Body of pancreas (tissue), 4 donors: ENCODE data around the gene ATG4B. TPM values are rescaled to one million over a fixed set of nuclear protein-coding genes. Genes with fewer than 3 reads are reported as not detected.

ENCODE experiments used
- ATAC-seq: fragments of 150-250 bp; one replicate; pipeline ENCODE4 v1.9.1; 2016
- DNase-seq, 4 donors: peaks; one replicate each; pipeline ENCODE4 v3.0.0-alpha.2; 2019
- H3K27ac ChIP-seq, 4 donors: fragments of 200-600 bp; sonication (generic); 1 replicate in 3 of 4; 2 replicates in 1 of 4; pipeline versions ENCODE4 v1.5.1 to v1.6.1; 2016 to 2019; ENCODE audit warnings: mild to moderate bottlenecking in 1 of 4, mixed read lengths in 1 of 4, moderate library complexity in 1 of 4
- H3K27me3 ChIP-seq, 2 donors: fragments of 200-600 bp; sonication (generic); one replicate each; pipeline ENCODE4 v1.6.0; 2016; ENCODE audit warnings: mild to moderate bottlenecking in 1 of 2
- H3K36me3 ChIP-seq, 2 donors: fragments of 200-600 bp; sonication (generic); replicated peaks in 1 of 2; 2 replicates each; pipeline ENCODE4 v1.5.1; 2016; ENCODE audit warnings: low read depth in 2 of 2; ENCODE audit not compliant: insufficient read depth in 1 of 2
- H3K4me1 ChIP-seq: fragments of 200-600 bp; sonication (generic); one replicate; pipeline ENCODE4 v1.6.0; 2016
- H3K4me3 ChIP-seq, 2 donors: fragments of 200-600 bp; sonication (generic); 1 replicate in 1 of 2; 2 replicates in 1 of 2; pipeline ENCODE4 v1.5.1; 2016 to 2019
- H3K9me3 ChIP-seq, 3 donors: fragments of 200-600 bp; sonication (generic); 1 replicate in 2 of 3; 2 replicates in 1 of 3; pipeline ENCODE4 v1.5.1; 2016
- CTCF ChIP-seq, 7 experiments: fragments of 450-650 bp in 4 of 7; fragments of 200-600 bp in 3 of 7; sonication (generic) in 3 of 7; IDR thresholded peaks; one replicate each; pipeline ENCODE4 v1.5.1; 2016 to 2019; ENCODE audit warnings: antibody characterized with exemption in 7 of 7
- POLR2A ChIP-seq, 3 donors: fragments of 450-650 bp; IDR thresholded peaks; one replicate each; pipeline ENCODE4 v1.6.1; 2016; ENCODE audit warnings: antibody characterized with exemption in 3 of 3, mild to moderate bottlenecking in 2 of 3
- WGBS, 2 donors: methylation state at CpG; one replicate each; pipeline ENCODE4 v1.1.5; 2017; 5-methylcytosine and 5-hydroxymethylcytosine counted together
- intact Hi-C: fragments of 100-400 bp; cut with DNase I; formaldehyde crosslinking; loops from one replicate; pipeline ENCODE4 v1.15.1; 2023
- total RNA-seq, 2 donors: library from RNA; depleted of rRNA; stranded (reverse); fragments of >200 nt; gene quantifications; one replicate each; pipeline ENCODE4 v1.1.0, GENCODE V29; 2016

ATG4B gene
- total RNA-seq, 2 donors from 2014 or later = 27.5 to 54.4 TPM

GRCh38 chr2:241636182-241637017, 1.1 kb upstream of the ATG4B start:
- no peaks in the 10 kb centered on the region for H3K27me3 ChIP-seq
- peak; percentile 66 for ATAC-seq
- peaks cover 34% of the 10 kb centered on the region for H3K4me1 ChIP-seq
- intact Hi-C loops = no loop called here
- H3K36me3 ChIP-seq = peaks cover 0 to 10% of the 10 kb centered on the region in 2 donors
- WGBS, 2 donors = 0 to 1% methylated on average over 7 to 64 of the region's 97 CpGs
- H3K4me3 ChIP-seq = peak overlapping the region; percentile 23 to 90
- peak in 2 of 3 donors; percentile 24 to 25 for TF ChIP-seq POLR2A (IDR thresholded peaks at IDR 0.05)
- TF ChIP-seq CTCF (IDR thresholded peaks at IDR 0.05) = no peak
- H3K27ac ChIP-seq = peak overlapping the region; percentile 94 to 99 (median 98)
- H3K9me3 ChIP-seq = no peaks in the 10 kb centered on the region
- peak; percentile 60 to 69 (median 66) for DNase-seq

GRCh38 chr2:241637795-241638660, 535 bp downstream of the ATG4B start:
- ATAC-seq = peak; percentile 2
- Histone ChIP-seq H3K36me3 (peaks cover 0 to 3% of the 10 kb centered on the region in 2 donors), H3K4me1 (peaks cover 34% of the 10 kb centered on the region), H3K9me3 (no peaks in the 10 kb centered on the region), H3K4me3 (peak overlapping the region; percentile 75 to 78), H3K27me3 (no peaks in the 10 kb centered on the region), H3K27ac (peak overlapping the region in 3 of 4 donors; percentile 94 to 99 (median 99))
- WGBS, 2 donors = 0 to 1% methylated on average over 22 to 66 of the region's 67 CpGs
- peak in 1 of 4 donors; percentile 26 for DNase-seq
- intact Hi-C loops = no loop called here
- no peak for TF ChIP-seq CTCF (IDR thresholded peaks at IDR 0.05)
- TF ChIP-seq POLR2A (IDR thresholded peaks at IDR 0.05) = no peak

- ATAC-seq = no peak
- Histone ChIP-seq H3K9me3 (no peaks in the 10 kb centered on the region), H3K27ac (no peak overlapping the region), H3K4me1 (peaks cover 34% of the 10 kb centered on the region), H3K27me3 (no peaks in the 10 kb centered on the region), H3K4me3 (no peak overlapping the region), H3K36me3 (no peaks in the 10 kb centered on the region)
- DNase-seq = no peak
- WGBS, 2 donors = 94 to 96% methylated on average over 6 to 14 of the region's 14 CpGs
- TF ChIP-seq CTCF (IDR thresholded peaks at IDR 0.05) (no peak), POLR2A (IDR thresholded peaks at IDR 0.05) (no peak)
- intact Hi-C loops = no loop called here
These were observed 1.4 kb downstream of the ATG4B start for GRCh38 chr2:241638940-241639339.

GRCh38 chr2:241639385-241639784, 1.9 kb downstream of the ATG4B start:
- H3K27me3 ChIP-seq = no peaks in the 10 kb centered on the region
- ATAC-seq (no peak), DNase-seq (no peak)
- no peaks in the 10 kb centered on the region for H3K36me3 ChIP-seq
- H3K4me1 ChIP-seq = peaks cover 34% of the 10 kb centered on the region
- no peak for TF ChIP-seq POLR2A (IDR thresholded peaks at IDR 0.05)
- no peak for TF ChIP-seq CTCF (IDR thresholded peaks at IDR 0.05)
- 95 to 98% methylated on average over 7 of the region's 7 CpGs for WGBS, 2 donors
- no peak overlapping the region for H3K27ac ChIP-seq
- intact Hi-C loops = no loop called here
- no peaks in the 10 kb centered on the region for H3K9me3 ChIP-seq
- no peak overlapping the region for H3K4me3 ChIP-seq
